ENCODE results near the gene MAD1L1.

GRCh38 chr7:2014391-2015241, 218.1 kb downstream of the MAD1L1 start:
- TF ChIP-seq CTCF (IDR thresholded peaks at IDR 0.05; ENCODE audit: borderline replicate concordance, extremely low read depth, low read length, poor library complexity, severe bottlenecking) (no peak), EZH2 (IDR thresholded peaks at IDR 0.05; ENCODE audit: borderline replicate concordance, low read depth, low read length, severe bottlenecking) (no peak)

All from DND-41 (cell line).